Cardiac fibroblast (primary cell): ENCODE measurements around the gene DTHD1.

Experiments
- DNase-seq, 2 donors: peaks; one replicate each; pipeline versions ENCODE4 v3.0.0 to v3.0.0-alpha.2; 2010; ENCODE audit warnings: low read depth in 2 of 2
- H3K4me3 ChIP-seq, 2 donors: replicated peaks in 1 of 2; 1 replicate in 1 of 2; 2 replicates in 1 of 2; pipeline ENCODE4 v1.5.1; 2011; ENCODE audit warnings: low read depth in 2 of 2, low read length in 2 of 2, mild to moderate bottlenecking in 2 of 2, moderate library complexity in 1 of 2
- CTCF ChIP-seq: IDR thresholded peaks from one replicate; pipeline ENCODE4 v1.5.1; 2011; ENCODE audit warnings: low read depth, mild to moderate bottlenecking, low read length, inconsistent platforms

The DTHD1 gene

GRCh38 chr4:36312511-36312910, 31.1 kb downstream of the DTHD1 start:
- TF ChIP-seq CTCF: no peak
- no peak for DNase-seq
- H3K4me3 ChIP-seq: no peak overlapping the region

DNA sequence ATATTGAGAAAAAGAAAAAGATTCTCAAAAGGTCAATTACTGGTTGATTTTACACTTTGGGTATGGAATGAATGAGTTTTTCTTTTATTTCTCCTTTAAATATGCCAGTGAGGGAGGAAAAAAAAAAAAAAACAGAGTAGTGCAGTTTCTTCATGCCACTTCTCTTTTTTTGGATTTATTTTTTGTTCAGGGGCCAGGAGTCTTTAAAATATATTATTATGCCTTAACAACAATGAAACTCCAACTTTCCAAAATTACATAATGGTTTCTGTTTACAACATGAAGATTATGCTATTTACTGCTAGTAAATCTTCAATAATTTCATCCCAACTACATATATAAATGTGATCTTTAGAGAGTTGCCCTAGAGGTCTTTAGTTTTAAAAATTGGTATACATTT, 31.9 kb downstream of the DTHD1 start:
- no peak for TF ChIP-seq CTCF
- H3K4me3 ChIP-seq: no peak overlapping the region
- no peak for DNase-seq

GRCh38 chr4:36313703-36314102, 32.3 kb downstream of the DTHD1 start:
- TF ChIP-seq CTCF: no peak
- no peak for DNase-seq
- no peak overlapping the region for H3K4me3 ChIP-seq

DNA sequence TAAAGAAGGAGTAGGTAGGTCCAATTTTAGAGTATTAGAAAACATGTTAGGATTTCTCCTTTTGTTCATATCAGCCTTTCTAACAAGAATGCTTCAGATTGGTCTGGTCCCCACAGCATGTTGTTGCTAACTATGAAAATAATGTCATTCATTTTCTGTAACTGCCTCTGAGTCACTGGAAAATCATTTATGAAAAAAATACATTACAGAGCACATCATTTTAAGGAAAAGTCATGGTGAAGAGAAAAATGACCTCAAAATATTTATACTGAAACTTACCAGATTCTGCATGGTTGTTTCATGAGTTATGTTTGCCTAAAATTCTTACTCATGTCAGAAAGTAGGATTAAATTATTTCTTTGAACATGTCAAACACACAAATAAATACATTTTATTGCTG, 35.2 kb downstream of the DTHD1 start:
- peak in 1 of 2 donors; percentile 29 for DNase-seq
- H3K4me3 ChIP-seq: no peak overlapping the region
- no peak for TF ChIP-seq CTCF

- no peak for TF ChIP-seq CTCF
- peak in 1 of 2 donors; percentile 0 for DNase-seq
- H3K4me3 ChIP-seq: no peak overlapping the region
Observed at GRCh38 chr4:36317721-36318120, 36.3 kb downstream of the DTHD1 start.

DNA sequence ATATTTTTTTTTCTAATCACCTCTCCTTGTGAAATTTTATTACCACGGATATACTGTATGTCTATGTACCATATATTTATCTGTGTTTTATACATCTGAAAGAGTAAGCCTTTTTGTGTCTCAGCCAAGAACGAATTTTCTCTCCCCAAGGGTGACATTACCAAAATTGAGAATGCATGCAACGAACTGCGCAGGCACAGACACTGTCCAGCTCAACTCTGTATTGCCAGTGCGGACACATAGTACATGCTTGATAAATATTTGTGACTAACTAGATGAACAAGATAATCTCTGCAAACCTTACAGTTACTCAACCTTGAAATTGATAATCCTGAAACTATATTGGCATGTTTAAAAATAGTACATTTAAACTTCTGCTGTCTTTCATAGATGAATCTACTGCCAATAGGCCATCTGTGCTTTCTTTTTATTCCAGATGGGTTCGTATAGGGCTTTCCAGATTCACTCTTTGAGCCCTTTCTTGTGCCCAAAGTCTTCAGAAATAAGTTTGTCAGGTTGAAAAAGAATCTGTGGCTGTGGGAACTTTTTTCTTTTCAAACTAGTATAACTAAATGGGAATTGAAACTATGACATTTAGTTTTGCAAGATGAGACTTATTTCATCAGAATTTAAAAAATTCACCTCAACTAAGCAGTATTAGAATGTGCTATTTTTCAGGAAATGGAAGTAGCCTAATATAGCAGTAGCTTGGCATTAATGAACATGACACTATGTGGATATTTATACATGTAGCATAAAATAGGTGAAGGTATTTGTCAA, 38.9 kb downstream of the DTHD1 start:
- no peak overlapping the region for H3K4me3 ChIP-seq
- DNase-seq: no peak
- TF ChIP-seq CTCF: no peak

GRCh38 chr4:36321176-36321575, 39.8 kb downstream of the DTHD1 start:
- no peak for TF ChIP-seq CTCF
- H3K4me3 ChIP-seq: no peak overlapping the region
- no peak for DNase-seq
